H9 (cell line): ENCODE data around the gene MAP6. TPM values are rescaled to one million over a fixed set of nuclear protein-coding genes. Genes with fewer than 3 reads are reported as not detected.

ENCODE experiments used
- DNase-seq: peaks from one replicate; pipeline ENCODE4 v3.0.0-alpha.2; 2017
- H2AFZ ChIP-seq: one replicate; pipeline ENCODE4 v1.6.1; 2013; ENCODE audit warnings: mild to moderate bottlenecking, low read length, control low read depth, moderate library complexity
- H2AK5ac ChIP-seq: 2 replicates; pipeline ENCODE4 v1.6.1; 2013; ENCODE audit warnings: low read length, control low read depth, mixed read lengths; ENCODE audit not compliant: insufficient read length
- H2BK120ac ChIP-seq: one replicate; pipeline ENCODE4 v1.6.1; 2013; ENCODE audit warnings: low read depth, mild to moderate bottlenecking, low read length, control low read depth, inconsistent platforms; ENCODE audit not compliant: poor library complexity, severe bottlenecking
- H2BK12ac ChIP-seq: 2 replicates; pipeline ENCODE4 v1.6.1; 2013; ENCODE audit warnings: low read length, control low read depth, mixed read lengths, low read depth; ENCODE audit not compliant: insufficient read length
- H2BK15ac ChIP-seq: 2 replicates; pipeline ENCODE4 v1.6.1; 2013; ENCODE audit warnings: low read depth, low read length, control low read depth
- H2BK20ac ChIP-seq: one replicate; pipeline ENCODE4 v1.6.1; 2013; ENCODE audit warnings: low read depth, mild to moderate bottlenecking, low read length, control low read depth, inconsistent platforms; ENCODE audit not compliant: poor library complexity, severe bottlenecking
- H2BK5ac ChIP-seq: 2 replicates; pipeline ENCODE4 v1.6.1; 2013; ENCODE audit warnings: low read length, control low read depth, mixed read lengths; ENCODE audit not compliant: insufficient read length
- H3K14ac ChIP-seq: 2 replicates; pipeline ENCODE4 v1.6.1; 2013; ENCODE audit warnings: low read length, control low read depth; ENCODE audit not compliant: insufficient read depth
- H3K18ac ChIP-seq: 2 replicates; pipeline ENCODE4 v1.6.1; 2013; ENCODE audit warnings: low read depth, mild to moderate bottlenecking, mixed read lengths, low read length, control low read depth; ENCODE audit not compliant: insufficient read length
- H3K23ac ChIP-seq: 2 replicates; pipeline ENCODE4 v1.6.1; 2013; ENCODE audit warnings: low read length, control low read depth, mixed read lengths, low read depth; ENCODE audit not compliant: insufficient read length
- H3K23me2 ChIP-seq: 2 replicates; pipeline ENCODE4 v1.6.1; 2013; ENCODE audit warnings: low read depth, mild to moderate bottlenecking, mixed read lengths, low read length, control low read depth; ENCODE audit not compliant: insufficient read length, poor library complexity, severe bottlenecking
- H3K27ac ChIP-seq: 2 replicates; pipeline ENCODE4 v1.5.1; 2013; ENCODE audit warnings: low read length, control low read depth, mixed read lengths, low read depth; ENCODE audit not compliant: insufficient read length
- H3K27me3 ChIP-seq: 2 replicates; pipeline ENCODE4 v1.6.1; 2013; ENCODE audit warnings: low read length, control low read depth, inconsistent platforms; ENCODE audit not compliant: insufficient read depth
- H3K4ac ChIP-seq: 2 replicates; pipeline ENCODE4 v1.6.1; 2013; ENCODE audit warnings: low read depth, mild to moderate bottlenecking, control low read depth, inconsistent platforms, low read length, moderate library complexity
- H3K4me1 ChIP-seq: 2 replicates; pipeline ENCODE4 v1.6.1; 2013; ENCODE audit warnings: low read length, control low read depth, inconsistent platforms; ENCODE audit not compliant: insufficient read depth
- H3K4me2 ChIP-seq: 2 replicates; pipeline ENCODE4 v1.6.1; 2013; ENCODE audit warnings: low read length, control low read depth, mixed read lengths; ENCODE audit not compliant: insufficient read length, insufficient read depth
- H3K56ac ChIP-seq: 2 replicates; pipeline ENCODE4 v1.6.1; 2013; ENCODE audit warnings: low read depth, mild to moderate bottlenecking, mixed read lengths, low read length, control low read depth; ENCODE audit not compliant: insufficient read length
- H3K79me1 ChIP-seq: 2 replicates; pipeline ENCODE4 v1.6.1; 2013; ENCODE audit warnings: low read depth, mild to moderate bottlenecking, moderate library complexity, low read length, control low read depth, inconsistent platforms; ENCODE audit not compliant: insufficient read depth, poor library complexity, severe bottlenecking
- H3K79me2 ChIP-seq: 2 replicates; pipeline ENCODE4 v1.6.1; 2013; ENCODE audit warnings: low read length, control low read depth, inconsistent platforms; ENCODE audit not compliant: insufficient read depth
- H3K9ac ChIP-seq: 2 replicates; pipeline ENCODE4 v1.6.1; 2013; ENCODE audit warnings: low read length, control low read depth, mixed read lengths; ENCODE audit not compliant: insufficient read length; ENCODE audit errors: extremely low read depth
- H3K9me3 ChIP-seq: one replicate; pipeline ENCODE4 v1.6.1; 2013; ENCODE audit warnings: low read depth, low read length, inconsistent platforms; ENCODE audit not compliant: control insufficient read depth
- H3T11ph ChIP-seq: one replicate; pipeline ENCODE4 v1.6.1; 2013; ENCODE audit warnings: mild to moderate bottlenecking, low read length, control low read depth, inconsistent platforms
- H4K20me1 ChIP-seq: one replicate; pipeline ENCODE4 v1.6.1; 2013; ENCODE audit not compliant: control insufficient read depth, insufficient read length, insufficient read depth
- H4K5ac ChIP-seq: 2 replicates; pipeline ENCODE4 v1.6.1; 2013; ENCODE audit warnings: low read depth, mild to moderate bottlenecking, mixed read lengths, low read length, control low read depth; ENCODE audit not compliant: insufficient read length
- H4K8ac ChIP-seq: replicated peaks from 2 replicates; pipeline ENCODE4 v1.6.1; 2013; ENCODE audit warnings: low read length, control low read depth, mixed read lengths, low read depth; ENCODE audit not compliant: insufficient read length
- H4K91ac ChIP-seq: 2 replicates; pipeline ENCODE4 v1.6.1; 2013; ENCODE audit warnings: low read depth, mild to moderate bottlenecking, moderate library complexity, mixed read lengths, low read length, control low read depth; ENCODE audit not compliant: insufficient read length
- H3K27ac Mint-ChIP-seq, 3 experiments: 2 replicates in 2 of 3; 3 replicates in 1 of 3; pipeline ENCODE4 v1.8.0; 2020 to 2021; ENCODE audit warnings: mixed read lengths in 3 of 3, mild to moderate bottlenecking in 1 of 3, moderate library complexity in 1 of 3
- H3K27me3 Mint-ChIP-seq: 2 replicates; pipeline ENCODE4 v1.8.0; 2021; ENCODE audit warnings: low read depth, mild to moderate bottlenecking, moderate library complexity, mixed read lengths
- H3K36me3 Mint-ChIP-seq, 3 experiments: 2 replicates in 2 of 3; 3 replicates in 1 of 3; pipeline ENCODE4 v1.8.0; 2020 to 2021; ENCODE audit warnings: low read depth in 3 of 3, mixed read lengths in 3 of 3; ENCODE audit not compliant: insufficient read depth in 1 of 3
- H3K4me1 Mint-ChIP-seq, 2 experiments: 2 replicates each; pipeline ENCODE4 v1.8.0; 2020; ENCODE audit warnings: mixed read lengths in 2 of 2
- H3K4me3 Mint-ChIP-seq, 2 experiments: 2 replicates in 1 of 2; 3 replicates in 1 of 2; pipeline ENCODE4 v1.8.0; 2020 to 2021; ENCODE audit warnings: mild to moderate bottlenecking in 2 of 2, mixed read lengths in 2 of 2, moderate library complexity in 1 of 2
- H3K9me3 Mint-ChIP-seq, 2 experiments: 2 replicates in 1 of 2; 3 replicates in 1 of 2; pipeline ENCODE4 v1.8.0; 2020; ENCODE audit warnings: mild to moderate bottlenecking in 2 of 2, mixed read lengths in 2 of 2, moderate library complexity in 1 of 2
- CTCF ChIP-seq: fragments of 200-600 bp; sonication (generic); conservative IDR thresholded peaks from 3 replicates; pipeline ENCODE4 v1.8.0; 2021; ENCODE audit warnings: antibody characterized with exemption, mild to moderate bottlenecking
- WGBS: extraction: QIAGEN DNeasy Blood & Tissue Kit; methylation state at CpG from one replicate; pipeline ENCODE4 v1.1.7; 2013; ENCODE audit warnings: missing lambda C conversion rate, low lambda C conversion rate, mixed read lengths; ENCODE audit not compliant: insufficient read length; ENCODE audit errors: extremely low coverage; 5-methylcytosine and 5-hydroxymethylcytosine counted together
- total RNA-seq: library from RNA; stranded (reverse); gene quantifications from 2 replicates; pipeline ENCODE4 v1.2.1, GENCODE V29; 2021

The MAP6 gene
- total RNA-seq, 1 experiment from 2014 or later: 0.77 TPM

- WGBS: no CpG with 5 or more reads among the region's 1 CpG
- Histone ChIP-seq H2BK15ac (no peak overlapping the region), H3K79me2 (no peaks in the 10 kb centered on the region), H4K20me1 (no peaks in the 10 kb centered on the region), H4K91ac (no peak overlapping the region), H2BK5ac (no peak overlapping the region), H2BK12ac (no peak overlapping the region), H3K23me2 (peaks cover 6% of the 10 kb centered on the region), H2BK20ac (no peak overlapping the region), H3K18ac (no peak overlapping the region), H3T11ph (no peak overlapping the region), H3K79me1 (no peaks in the 10 kb centered on the region), H3K27me3 (no peaks in the 10 kb centered on the region), H3K4me1 (no peaks in the 10 kb centered on the region; the same call in 1 of the 2 replicates), H3K14ac (no peak overlapping the region), H3K27ac (no peak overlapping the region), H2BK120ac (no peak overlapping the region), H3K4me2 (no peak overlapping the region), H3K9me3 (no peaks in the 10 kb centered on the region), H3K9ac (no peak overlapping the region), H3K4ac (no peak overlapping the region), H2AK5ac (no peak overlapping the region), H3K23ac (no peak overlapping the region), H4K8ac (no peak overlapping the region), H2AFZ (no peak overlapping the region), H3K56ac (no peak overlapping the region), H4K5ac (no peak overlapping the region)
- Mint-ChIP-seq H3K27ac (no peak overlapping the region), H3K4me1 (peaks cover 21 to 23% of the 10 kb centered on the region in 2 experiments), H3K9me3 (no peaks in the 10 kb centered on the region), H3K27me3 (peaks cover 11% of the 10 kb centered on the region), H3K4me3 (no peak overlapping the region), H3K36me3 (peaks cover 0 to 10% (median 2%) of the 10 kb centered on the region in 3 experiments; a peak in 4 of 7 replicates)
- no peak for DNase-seq
- TF ChIP-seq CTCF: no peak
These were observed 89.9 kb downstream of the MAP6 start for GRCh38 chr11:75578977-75579376.
